SK-N-SH treated with all-trans-retinoic acid at 6 μM for 48 hours (cell line): ENCODE data around the gene ELOVL6.

Source experiments
- ARNTL ChIP-seq: fragments of 450-650 bp; formaldehyde crosslinking; IDR thresholded peaks from 2 replicates; pipeline ENCODE4 v1.5.0; 2020; ENCODE audit warnings: low read depth, mild to moderate bottlenecking, moderate library complexity, borderline replicate concordance
- CREB5 ChIP-seq: fragments of 250-450 bp; sonication (Bioruptor Pico); IDR thresholded peaks from 2 replicates; pipeline ENCODE4 v1.5.1; 2020; ENCODE audit warnings: low read depth, mild to moderate bottlenecking, moderate library complexity
- CSRNP3 ChIP-seq: fragments of 250-450 bp; sonication (Bioruptor Pico); IDR thresholded peaks from 2 replicates; pipeline ENCODE4 v1.5.1; 2021; ENCODE audit warnings: mild to moderate bottlenecking, moderate library complexity
- GLIS3 ChIP-seq: fragments of 250-450 bp; sonication (Bioruptor Pico); IDR thresholded peaks from 2 replicates; pipeline ENCODE4 v1.5.0; 2020; ENCODE audit warnings: mild to moderate bottlenecking, moderate library complexity
- POU6F1 ChIP-seq: fragments of 250-450 bp; sonication (Bioruptor Pico); IDR thresholded peaks from 2 replicates; pipeline ENCODE4 v1.8.0; 2021; ENCODE audit warnings: low read depth, mild to moderate bottlenecking, moderate library complexity, borderline replicate concordance
- SNAI2 ChIP-seq: fragments of 250-450 bp; sonication (Bioruptor Pico); IDR thresholded peaks from 2 replicates; pipeline ENCODE4 v1.5.0; 2020; ENCODE audit warnings: mild to moderate bottlenecking, moderate library complexity
- ZFP30 ChIP-seq: fragments of 450-650 bp; formaldehyde crosslinking; IDR thresholded peaks from 2 replicates; pipeline ENCODE4 v1.5.0; 2022; ENCODE audit warnings: mild to moderate bottlenecking, moderate library complexity
- TF ChIP-seq, protein P1 (sequence below): fragments of 250-450 bp; sonication (Bioruptor Pico); IDR thresholded peaks from 2 replicates; pipeline ENCODE4 v1.8.0; 2020; ENCODE audit warnings: mild to moderate bottlenecking, moderate library complexity, borderline replicate concordance

GRCh38 chr4:110020139-110020538 is 178.3 kb downstream of the ELOVL6 start:
- no peak for TF ChIP-seq ZFP30
- TF ChIP-seq CREB5 (CRISPR knock-in tag): no peak
- TF ChIP-seq SNAI2: no peak
- TF ChIP-seq CSRNP3: no peak
- TF ChIP-seq POU6F1 (CRISPR knock-in tag): no peak
- no peak for TF ChIP-seq GLIS3
- TF ChIP-seq, protein P1, sequence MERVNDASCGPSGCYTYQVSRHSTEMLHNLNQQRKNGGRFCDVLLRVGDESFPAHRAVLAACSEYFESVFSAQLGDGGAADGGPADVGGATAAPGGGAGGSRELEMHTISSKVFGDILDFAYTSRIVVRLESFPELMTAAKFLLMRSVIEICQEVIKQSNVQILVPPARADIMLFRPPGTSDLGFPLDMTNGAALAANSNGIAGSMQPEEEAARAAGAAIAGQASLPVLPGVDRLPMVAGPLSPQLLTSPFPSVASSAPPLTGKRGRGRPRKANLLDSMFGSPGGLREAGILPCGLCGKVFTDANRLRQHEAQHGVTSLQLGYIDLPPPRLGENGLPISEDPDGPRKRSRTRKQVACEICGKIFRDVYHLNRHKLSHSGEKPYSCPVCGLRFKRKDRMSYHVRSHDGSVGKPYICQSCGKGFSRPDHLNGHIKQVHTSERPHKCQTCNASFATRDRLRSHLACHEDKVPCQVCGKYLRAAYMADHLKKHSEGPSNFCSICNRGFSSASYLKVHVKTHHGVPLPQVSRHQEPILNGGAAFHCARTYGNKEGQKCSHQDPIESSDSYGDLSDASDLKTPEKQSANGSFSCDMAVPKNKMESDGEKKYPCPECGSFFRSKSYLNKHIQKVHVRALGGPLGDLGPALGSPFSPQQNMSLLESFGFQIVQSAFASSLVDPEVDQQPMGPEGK: no peak
- no peak for TF ChIP-seq ARNTL (CRISPR knock-in tag)
